ENCODE results near the gene PHLDB3. TPM values are rescaled to one million over a fixed set of nuclear protein-coding genes. Genes with fewer than 3 reads are reported as not detected.
A peak's percentile ranks its signal among the peaks of the same experiment; 100 is the strongest.
"Not testable (repeated sequence)": the region's sequence is repeated elsewhere in the genome, so short reads cannot be mapped to it uniquely, and the experiment has no call there.

The PHLDB3 gene
- total and polyA plus RNA-seq, 5 donors, result 6.3 to 11.4 (median 7.2) TPM

- not testable (repeated sequence) for H3K27me3 ChIP-seq (ENCODE audit: control insufficient read depth, insufficient read depth); H3K4me1 ChIP-seq (ENCODE audit: control insufficient read depth, insufficient read depth, low read length); H3K9me3 ChIP-seq (ENCODE audit: control insufficient read depth, low read length); H3K4me3 ChIP-seq (ENCODE audit: low read length); ATAC-seq; H3K27ac ChIP-seq (ENCODE audit: low read length); DNase-seq
- whole genome bisulfite sequencing, result 88% methylated on average over 9 of the region's 9 CpGs
- intact Hi-C loops (cut with DNase I), result loop anchor here in 2 of 4 donors (10.0 kb wide), 2 partner anchors 211 to 221 kb away; no protein-coding TSS in a partner anchor
Observed at GRCh38 chr19:43444091-43444490, 60.5 kb downstream of the PHLDB3 start.

DNA sequence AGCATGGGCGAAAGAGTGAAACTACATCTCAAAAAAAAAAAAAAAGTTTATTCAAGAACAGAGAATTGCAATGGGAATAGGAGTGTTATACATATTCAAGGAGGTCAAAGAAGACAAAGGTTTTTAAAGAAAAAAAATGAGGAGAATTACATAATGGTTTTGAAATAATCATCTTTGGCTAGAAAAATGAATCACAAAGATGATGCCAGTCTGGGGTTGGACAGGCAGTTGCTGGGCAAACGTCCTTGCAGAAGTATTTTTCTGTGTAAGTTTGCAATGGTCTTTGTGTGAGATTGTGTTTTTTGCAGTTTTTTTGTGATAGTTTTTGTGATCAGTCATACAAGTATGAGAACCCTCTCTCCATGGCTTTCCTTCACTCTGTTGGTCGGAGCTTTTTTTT lies 62.8 kb downstream of the PHLDB3 start:
- WGBS, result 64% methylated on average over 3 of the region's 3 CpGs
- intact Hi-C loops (cut with DNase I), result loop anchor here in 2 of 4 donors (10.0 kb wide), 2 partner anchors 213 to 223 kb away; no protein-coding TSS in a partner anchor
- ATAC-seq, result no peak

DNA sequence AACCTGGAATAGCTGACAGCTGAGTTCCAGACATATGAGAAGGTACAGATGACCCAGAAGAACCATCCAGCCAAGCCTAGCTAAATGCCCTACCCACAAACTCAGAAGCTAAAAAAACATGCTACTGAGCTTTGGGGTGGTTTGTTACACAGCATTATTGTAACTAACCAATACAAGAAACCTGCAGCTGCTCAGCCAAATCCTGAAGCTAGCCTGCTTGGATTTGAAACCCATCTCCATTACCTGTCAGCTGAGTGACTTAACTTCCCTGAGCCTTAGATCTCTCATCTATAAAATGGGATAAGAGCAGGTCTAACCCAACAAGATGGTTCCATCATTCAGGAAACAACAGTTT lies 64.9 kb downstream of the PHLDB3 start:
- no peak for ATAC-seq
- intact Hi-C loops (cut with DNase I), result loop anchor here in 2 of 4 donors (10.0 kb wide), 2 partner anchors 215 to 225 kb away; no protein-coding TSS in a partner anchor
- H3K27ac ChIP-seq (ENCODE audit: low read length), result peak overlapping the region; percentile 54

More for the DNA sequence above, 62.8 kb downstream of the PHLDB3 start:
- Histone ChIP-seq H3K27ac (ENCODE audit: low read length) (no peak overlapping the region), H3K9me3 (ENCODE audit: control insufficient read depth, low read length) (no peaks in the 10 kb centered on the region), H3K4me1 (ENCODE audit: control insufficient read depth, insufficient read depth, low read length) (no peaks in the 10 kb centered on the region), H3K4me3 (ENCODE audit: low read length) (no peak overlapping the region), H3K27me3 (ENCODE audit: control insufficient read depth, insufficient read depth) (no peaks in the 10 kb centered on the region)
- DNase-seq, result no peak

GRCh38 chr19:43439032-43439708 lies 65.4 kb downstream of the PHLDB3 start:
- 38% methylated on average over 14 of the region's 14 CpGs for WGBS
- intact Hi-C loops (cut with DNase I), result no loop called here
- Histone ChIP-seq H3K4me3 (ENCODE audit: low read length) (no peak overlapping the region), H3K27ac (ENCODE audit: low read length) (peak overlapping the region; percentile 54), H3K4me1 (ENCODE audit: control insufficient read depth, insufficient read depth, low read length) (no peaks in the 10 kb centered on the region), H3K27me3 (ENCODE audit: control insufficient read depth, insufficient read depth) (no peaks in the 10 kb centered on the region), H3K9me3 (ENCODE audit: control insufficient read depth, low read length) (no peaks in the 10 kb centered on the region)
- ATAC-seq (peak; percentile 53 to 81), DNase-seq (peak in 1 of 3 donors; percentile 42)

More for the DNA sequence above, 64.9 kb downstream of the PHLDB3 start:
- no peak overlapping the region for H3K4me3 ChIP-seq (ENCODE audit: low read length)
- no peaks in the 10 kb centered on the region for H3K9me3 ChIP-seq (ENCODE audit: control insufficient read depth, low read length)
- DNase-seq, result no peak
- H3K4me1 ChIP-seq (ENCODE audit: control insufficient read depth, insufficient read depth, low read length), result no peaks in the 10 kb centered on the region
- H3K27me3 ChIP-seq (ENCODE audit: control insufficient read depth, insufficient read depth), result no peaks in the 10 kb centered on the region

DNA sequence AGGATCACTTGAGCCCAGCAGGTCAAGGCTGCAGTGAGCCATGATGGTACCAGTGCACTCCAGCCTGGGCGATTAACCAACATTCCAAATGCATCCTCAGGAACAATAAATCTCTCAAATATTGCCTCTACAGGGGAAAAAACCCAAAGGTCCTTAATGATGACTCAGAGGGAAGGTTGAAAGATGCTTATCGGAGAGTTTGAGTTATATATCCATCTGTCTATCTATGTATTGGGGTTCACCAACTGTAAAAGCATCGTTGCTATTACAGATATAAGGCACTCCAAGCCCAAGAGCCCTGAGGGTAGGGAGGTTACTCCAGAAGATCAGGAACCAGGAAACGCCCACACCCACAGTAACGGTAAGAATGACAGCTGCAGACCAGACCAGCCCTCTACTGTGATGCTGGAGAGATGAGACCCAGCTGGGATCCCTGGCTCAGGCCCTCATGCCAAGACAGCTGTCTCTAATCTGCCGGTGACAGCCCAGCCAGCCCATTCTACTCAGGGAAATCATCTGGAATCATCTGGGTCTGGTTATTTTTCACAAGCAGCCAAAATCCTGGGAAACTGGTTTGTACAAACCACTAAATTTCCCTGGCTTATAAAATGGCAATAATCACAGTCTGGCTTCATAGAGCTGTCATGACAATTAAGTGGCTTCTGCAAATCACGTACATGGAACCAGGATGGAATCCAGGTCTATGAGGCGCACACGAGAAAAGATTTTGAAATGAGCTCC lies 66.1 kb downstream of the PHLDB3 start:
- Histone ChIP-seq H3K9me3 (ENCODE audit: control insufficient read depth, low read length) (no peaks in the 10 kb centered on the region), H3K4me3 (ENCODE audit: low read length) (no peak overlapping the region), H3K27ac (ENCODE audit: low read length) (peak overlapping the region; percentile 53), H3K4me1 (ENCODE audit: control insufficient read depth, insufficient read depth, low read length) (no peaks in the 10 kb centered on the region), H3K27me3 (ENCODE audit: control insufficient read depth, insufficient read depth) (no peaks in the 10 kb centered on the region)
- intact Hi-C loops (cut with DNase I), result no loop called here
- WGBS, result 46% methylated on average over 9 of the region's 9 CpGs
- peak; percentile 72 to 83 (median 81) for DNase-seq
- ATAC-seq, result peak; percentile 91 to 92

DNA sequence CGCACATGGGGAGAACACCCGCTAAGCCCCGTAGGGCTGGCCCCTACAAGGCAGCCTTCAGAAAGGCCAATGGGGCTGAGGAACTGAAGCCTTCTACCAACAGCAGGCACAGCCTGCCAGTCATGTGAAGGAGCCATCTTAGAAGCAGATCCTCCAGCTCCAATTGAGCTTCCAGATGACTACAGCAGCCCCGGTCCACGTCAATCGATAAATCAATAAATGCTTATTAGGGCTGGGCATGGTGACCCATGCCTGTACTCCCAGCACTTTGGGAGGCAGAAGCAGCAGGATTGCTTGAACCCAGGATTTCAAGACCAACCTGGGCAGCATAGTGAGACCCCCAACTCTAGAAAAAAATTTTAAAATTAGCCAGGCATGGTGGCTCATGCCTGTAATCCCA lies 66.8 kb downstream of the PHLDB3 start:
- 95% methylated on average over 6 of the region's 6 CpGs for WGBS
- intact Hi-C loops (cut with DNase I), result no loop called here
- DNase-seq, result no peak
- Histone ChIP-seq H3K4me3 (ENCODE audit: low read length) (no peak overlapping the region), H3K4me1 (ENCODE audit: control insufficient read depth, insufficient read depth, low read length) (no peaks in the 10 kb centered on the region), H3K27me3 (ENCODE audit: control insufficient read depth, insufficient read depth) (no peaks in the 10 kb centered on the region), H3K27ac (ENCODE audit: low read length) (no peak overlapping the region), H3K9me3 (ENCODE audit: control insufficient read depth, low read length) (no peaks in the 10 kb centered on the region)
- ATAC-seq, result no peak

GRCh38 chr19:43437284-43437683 lies 67.3 kb downstream of the PHLDB3 start:
- H3K9me3 ChIP-seq (ENCODE audit: control insufficient read depth, low read length); intact Hi-C loops (cut with DNase I); H3K4me3 ChIP-seq (ENCODE audit: low read length); H3K27ac ChIP-seq (ENCODE audit: low read length); DNase-seq; H3K27me3 ChIP-seq (ENCODE audit: control insufficient read depth, insufficient read depth); ATAC-seq; H3K4me1 ChIP-seq (ENCODE audit: control insufficient read depth, insufficient read depth, low read length): not testable (repeated sequence)
- 89% methylated on average over 11 of the region's 11 CpGs for WGBS

DNA sequence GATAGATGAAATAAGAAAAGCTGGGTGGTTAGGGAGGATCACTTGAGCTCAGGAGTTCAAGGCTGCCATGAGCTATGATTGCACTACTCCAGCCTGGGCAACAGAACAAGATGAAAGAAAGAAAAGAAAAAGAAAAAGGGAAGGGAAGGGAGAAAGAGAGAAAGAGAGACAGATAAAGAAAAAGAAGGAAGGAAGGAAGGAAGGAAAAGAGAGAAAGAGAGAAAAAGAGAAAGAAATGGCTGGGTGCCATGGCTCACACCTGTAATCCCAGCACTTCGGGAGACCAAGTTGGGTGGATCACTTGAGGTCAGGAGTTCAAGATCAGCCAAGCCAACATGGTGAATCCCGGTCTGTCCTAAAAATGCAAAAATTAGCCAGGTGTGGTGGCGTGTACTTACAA lies 68.8 kb downstream of the PHLDB3 start:
- Histone ChIP-seq H3K27ac (ENCODE audit: low read length) (no peak overlapping the region), H3K9me3 (ENCODE audit: control insufficient read depth, low read length) (no peaks in the 10 kb centered on the region), H3K4me3 (ENCODE audit: low read length) (no peak overlapping the region), H3K4me1 (ENCODE audit: control insufficient read depth, insufficient read depth, low read length) (no peaks in the 10 kb centered on the region), H3K27me3 (ENCODE audit: control insufficient read depth, insufficient read depth) (no peaks in the 10 kb centered on the region)
- 83% methylated on average over 3 of the region's 3 CpGs for WGBS
- DNase-seq (no peak), ATAC-seq (no peak)
- intact Hi-C loops (cut with DNase I), result no loop called here

- Histone ChIP-seq H3K4me1 (ENCODE audit: control insufficient read depth, insufficient read depth, low read length) (no peaks in the 10 kb centered on the region), H3K27me3 (ENCODE audit: control insufficient read depth, insufficient read depth) (no peaks in the 10 kb centered on the region), H3K27ac (ENCODE audit: low read length) (no peak overlapping the region), H3K9me3 (ENCODE audit: control insufficient read depth, low read length) (no peaks in the 10 kb centered on the region), H3K4me3 (ENCODE audit: low read length) (no peak overlapping the region)
- intact Hi-C loops (cut with DNase I), result no loop called here
- DNase-seq, result no peak
- WGBS, result 91% methylated on average over 6 of the region's 6 CpGs
- no peak for ATAC-seq
Observed at GRCh38 chr19:43433689-43434088, 70.9 kb downstream of the PHLDB3 start.

- ATAC-seq (no peak), DNase-seq (no peak)
- intact Hi-C loops (cut with DNase I), result no loop called here
- Histone ChIP-seq H3K27me3 (ENCODE audit: control insufficient read depth, insufficient read depth) (no peaks in the 10 kb centered on the region), H3K4me3 (ENCODE audit: low read length) (no peak overlapping the region), H3K4me1 (ENCODE audit: control insufficient read depth, insufficient read depth, low read length) (no peaks in the 10 kb centered on the region), H3K27ac (ENCODE audit: low read length) (no peak overlapping the region), H3K9me3 (ENCODE audit: control insufficient read depth, low read length) (no peaks in the 10 kb centered on the region)
- WGBS, result 96% methylated on average over 2 of the region's 2 CpGs
Observed at GRCh38 chr19:43433358-43433673, 71.2 kb downstream of the PHLDB3 start.

DNA sequence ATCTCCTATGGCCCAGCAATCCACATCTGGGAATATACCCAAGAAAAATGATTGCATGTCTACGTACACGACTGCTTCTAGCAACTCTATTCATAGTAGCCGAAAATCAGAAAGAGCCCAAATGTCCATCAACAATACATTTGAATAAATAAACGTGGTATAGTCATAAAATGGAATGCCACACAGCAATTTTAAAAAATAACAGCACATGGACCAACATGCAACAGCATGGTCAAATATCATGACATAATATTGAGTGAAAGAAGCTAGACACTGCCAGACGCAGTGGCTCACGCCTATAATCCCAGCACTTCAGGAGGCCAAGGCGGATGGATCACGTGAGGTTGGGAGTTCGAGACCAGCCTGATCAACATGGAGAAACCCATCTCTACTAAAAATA lies 73.6 kb downstream of the PHLDB3 start:
- intact Hi-C loops (cut with DNase I), result no loop called here
- 85% methylated on average over 9 of the region's 9 CpGs for WGBS

More for the DNA sequence above, 73.6 kb downstream of the PHLDB3 start:
- no peak overlapping the region for H3K4me3 ChIP-seq (ENCODE audit: low read length)
- DNase-seq (no peak), ATAC-seq (no peak)
- no peaks in the 10 kb centered on the region for H3K27me3 ChIP-seq (ENCODE audit: control insufficient read depth, insufficient read depth)
- no peaks in the 10 kb centered on the region for H3K9me3 ChIP-seq (ENCODE audit: control insufficient read depth, low read length)
- no peaks in the 10 kb centered on the region for H3K4me1 ChIP-seq (ENCODE audit: control insufficient read depth, insufficient read depth, low read length)
- no peak overlapping the region for H3K27ac ChIP-seq (ENCODE audit: low read length)
